GM12891 (cell line): ENCODE measurements around the gene PIAS1.

Source experiments
- POLR2A ChIP-seq: IDR thresholded peaks from 2 replicates; pipeline ENCODE4 v1.6.1; 2011; ENCODE audit warnings: low read depth, low read length, control low read depth
- POLR2AphosphoS5 ChIP-seq: IDR thresholded peaks from 2 replicates; pipeline ENCODE4 v1.6.1; 2011; ENCODE audit warnings: low read depth, low read length, control low read depth
- SPI1 ChIP-seq: IDR thresholded peaks from 2 replicates; pipeline ENCODE4 v1.6.1; 2011; ENCODE audit warnings: low read depth, low read length, control low read depth
- TAF1 ChIP-seq: IDR thresholded peaks from 2 replicates; pipeline ENCODE4 v1.6.1; 2011; ENCODE audit warnings: low read depth, low read length, control low read depth

DNA sequence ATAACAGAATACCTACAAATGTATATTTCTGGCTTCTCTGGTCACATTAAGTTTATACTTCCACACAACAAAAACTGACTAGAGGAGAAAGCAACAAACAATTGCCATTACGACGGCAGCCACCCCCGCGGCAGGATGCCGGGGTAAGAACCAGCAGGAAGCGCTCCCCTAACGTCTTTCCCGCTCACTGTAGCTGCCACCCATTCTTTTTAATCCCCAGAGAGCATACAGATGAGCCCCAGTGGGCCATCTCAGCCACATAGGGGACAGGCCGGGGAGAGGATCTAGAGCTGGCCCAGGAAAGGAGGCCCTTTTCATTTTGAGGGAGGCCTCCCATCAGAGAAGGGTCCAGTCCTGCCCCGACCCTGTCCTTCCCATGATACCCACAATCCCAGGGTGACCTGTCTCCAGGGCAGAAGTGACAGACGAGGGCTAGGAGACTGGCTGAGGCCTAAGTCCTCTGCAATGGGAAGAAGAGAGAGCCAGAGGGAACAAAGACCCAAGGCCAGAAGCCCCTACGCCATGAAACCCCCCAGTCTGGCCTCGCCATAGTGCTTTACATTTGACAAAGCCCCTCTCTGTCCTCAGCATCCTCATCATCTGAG, 154.6 kb downstream of the PIAS1 start:
- TF ChIP-seq TAF1 (no peak), POLR2A (no peak), POLR2AphosphoS5 (no peak), SPI1 (no peak)
